HG03378 (cell line): ENCODE measurements around the gene HSPA12B.

Source experiments
- ATAC-seq: cut with Tn5 transposase; IDR thresholded peaks from one replicate; pipeline ENCODE4 v1.9.1; 2021; ENCODE audit warnings: mild to moderate bottlenecking, moderate library complexity; ENCODE audit not compliant: unreplicated experiment

The HSPA12B gene

DNA sequence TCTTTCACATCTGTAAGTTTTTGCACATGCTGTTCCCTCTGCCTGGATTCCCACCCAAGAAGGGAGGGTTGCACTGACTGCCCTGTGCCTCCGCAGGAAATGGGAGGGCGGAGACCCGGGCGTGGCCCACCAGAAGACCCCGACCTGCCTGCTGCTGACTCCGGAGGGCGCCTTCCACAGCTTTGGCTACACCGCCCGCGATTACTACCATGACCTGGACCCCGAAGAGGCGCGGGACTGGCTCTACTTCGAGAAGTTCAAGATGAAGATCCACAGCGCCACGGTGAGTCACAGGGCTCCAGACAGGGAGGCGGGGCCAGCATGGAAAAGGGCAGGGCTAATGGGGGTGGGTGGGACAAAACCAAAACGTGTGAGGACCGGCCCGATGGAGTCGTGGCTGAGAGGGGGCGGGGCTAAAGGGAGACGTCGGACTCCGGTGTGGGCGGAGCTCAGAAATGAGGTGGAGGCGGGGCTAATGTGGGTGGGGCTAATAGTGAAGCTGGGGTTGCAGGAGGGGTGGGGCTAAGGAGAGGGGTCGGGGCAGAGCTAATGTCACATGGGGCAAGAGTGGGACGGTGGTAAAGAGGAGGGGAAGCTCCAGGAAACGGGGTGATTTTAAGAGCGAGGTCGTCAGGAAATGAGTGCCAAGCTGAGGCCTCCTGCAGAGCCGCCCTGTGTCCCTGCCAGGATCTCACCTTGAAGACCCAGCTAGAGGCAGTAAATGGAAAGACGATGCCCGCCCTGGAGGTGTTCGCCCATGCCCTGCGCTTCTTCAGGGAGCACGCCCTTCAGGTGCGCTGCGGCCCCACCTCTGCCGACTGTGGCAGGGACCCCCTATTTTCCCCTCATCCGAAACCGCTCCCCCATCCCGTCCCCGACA, 12.6 kb downstream of the HSPA12B start:
- ATAC-seq = no peak

DNA sequence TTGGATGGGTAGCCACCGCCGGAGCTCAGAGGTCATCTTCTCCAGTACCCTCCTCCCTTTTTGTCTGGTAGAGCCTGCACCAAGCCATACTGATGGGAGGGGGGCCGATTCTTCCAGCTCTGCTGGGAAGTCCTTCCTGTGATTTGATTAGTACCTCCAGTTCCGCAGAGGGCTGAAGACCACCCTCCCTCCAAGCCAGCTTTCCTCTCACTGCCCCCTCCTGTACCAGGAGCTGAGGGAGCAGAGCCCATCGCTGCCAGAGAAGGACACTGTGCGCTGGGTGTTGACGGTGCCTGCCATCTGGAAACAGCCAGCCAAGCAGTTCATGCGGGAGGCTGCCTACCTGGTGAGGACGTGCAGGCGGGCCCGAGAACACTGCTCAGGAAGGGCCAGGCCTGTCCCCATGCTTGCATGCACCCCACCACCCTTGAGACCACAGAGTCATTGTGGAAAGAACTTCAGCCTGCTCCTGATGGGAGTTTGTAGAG, 13.2 kb downstream of the HSPA12B start:
- no peak for ATAC-seq

DNA sequence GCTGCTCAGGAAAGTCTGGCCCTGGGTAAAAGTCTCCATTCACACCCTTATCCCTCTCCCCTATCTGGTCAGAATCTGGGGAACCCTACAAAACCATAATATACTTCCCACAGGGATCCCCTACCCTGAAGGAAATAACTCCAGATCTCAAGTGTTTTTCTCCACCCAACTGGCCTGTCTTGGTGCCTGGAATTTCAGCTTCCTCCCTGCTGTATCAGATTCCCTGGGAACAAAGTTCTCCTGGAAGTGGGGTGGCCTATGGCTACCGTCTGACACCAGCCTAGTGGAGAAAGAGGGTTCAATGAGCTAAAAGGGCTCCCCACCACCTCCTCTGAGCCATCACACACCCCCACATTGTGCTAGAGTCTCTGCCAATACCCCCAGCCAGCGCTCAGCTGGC, 15.0 kb downstream of the HSPA12B start:
- ATAC-seq = no peak

DNA sequence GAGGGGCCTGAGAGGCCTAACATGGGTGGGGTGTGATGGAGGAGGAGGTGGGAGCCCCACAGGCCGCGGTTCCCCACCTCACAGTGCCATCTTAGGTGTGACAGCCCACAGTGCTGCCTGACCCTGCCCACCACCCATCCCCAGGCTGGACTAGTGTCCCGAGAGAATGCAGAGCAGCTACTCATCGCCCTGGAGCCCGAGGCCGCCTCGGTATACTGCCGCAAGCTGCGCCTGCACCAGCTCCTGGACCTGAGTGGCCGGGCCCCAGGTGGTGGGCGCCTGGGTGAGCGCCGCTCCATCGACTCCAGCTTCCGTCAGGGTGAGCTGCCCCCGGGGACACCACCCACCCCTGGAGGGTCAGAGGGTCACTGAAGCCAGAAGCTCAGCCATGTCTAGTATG, 15.6 kb downstream of the HSPA12B start:
- no peak for ATAC-seq

DNA sequence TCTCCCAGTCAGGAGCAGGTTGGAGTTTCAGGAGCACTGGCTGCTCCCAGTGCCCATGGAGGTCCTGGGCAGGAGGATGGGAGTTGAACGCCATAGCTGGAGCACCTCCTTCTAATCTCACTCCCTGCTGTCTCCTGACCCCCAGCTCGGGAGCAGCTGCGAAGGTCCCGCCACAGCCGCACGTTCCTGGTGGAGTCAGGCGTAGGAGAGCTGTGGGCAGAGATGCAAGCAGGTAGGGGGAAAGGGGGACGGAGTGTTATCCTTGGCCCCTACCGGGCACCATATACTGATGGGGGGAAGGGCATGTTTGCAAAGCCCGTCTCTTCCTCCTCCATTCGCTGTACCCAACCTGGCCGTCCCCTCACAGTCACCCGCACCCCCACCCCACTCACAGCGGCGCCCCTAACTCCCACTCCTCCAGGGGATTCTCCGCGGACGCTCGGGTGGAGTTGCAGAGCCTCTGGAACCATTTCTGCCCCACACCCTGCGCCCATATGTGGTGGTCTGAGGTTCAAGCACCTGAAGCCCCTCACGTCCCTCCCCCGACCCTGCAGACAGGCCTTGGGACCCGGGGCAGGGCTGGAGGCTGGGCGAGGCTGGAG, 16.7 kb downstream of the HSPA12B start:
- ATAC-seq = no peak

DNA sequence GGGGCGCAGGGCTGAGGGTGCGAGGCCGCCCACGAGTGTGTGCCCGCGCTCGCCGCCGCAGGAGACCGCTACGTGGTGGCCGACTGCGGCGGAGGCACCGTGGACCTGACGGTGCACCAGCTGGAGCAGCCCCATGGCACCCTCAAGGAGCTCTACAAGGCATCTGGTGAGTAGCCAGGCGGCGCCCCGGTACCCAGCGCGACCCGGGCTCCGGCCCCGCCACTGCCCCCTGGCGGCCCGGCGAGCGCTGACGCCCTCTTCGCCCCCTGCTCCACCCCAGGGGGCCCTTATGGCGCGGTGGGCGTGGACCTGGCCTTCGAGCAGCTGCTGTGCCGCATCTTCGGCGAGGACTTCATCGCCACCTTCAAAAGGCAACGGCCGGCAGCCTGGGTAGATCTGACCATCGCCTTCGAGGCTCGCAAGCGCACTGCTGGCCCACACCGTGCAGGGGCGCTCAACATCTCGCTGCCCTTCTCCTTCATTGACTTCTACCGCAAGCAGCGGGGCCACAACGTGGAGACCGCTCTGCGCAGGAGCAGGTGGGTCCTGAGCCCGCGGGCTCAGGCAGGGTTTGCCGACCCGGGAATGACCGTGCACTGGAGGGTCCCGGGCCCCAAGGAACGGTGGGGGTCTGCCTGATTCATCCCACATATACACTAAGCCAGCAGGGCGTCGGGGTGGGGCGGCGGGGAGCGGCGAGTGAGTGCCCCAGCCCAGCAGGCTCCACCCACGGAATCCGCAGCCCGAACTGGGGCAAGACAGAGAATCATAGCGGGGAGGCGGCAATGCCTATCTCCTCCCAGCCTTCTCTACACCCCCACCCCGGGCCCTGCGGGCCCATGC, 17.4 kb downstream of the HSPA12B start:
- no peak for ATAC-seq

DNA sequence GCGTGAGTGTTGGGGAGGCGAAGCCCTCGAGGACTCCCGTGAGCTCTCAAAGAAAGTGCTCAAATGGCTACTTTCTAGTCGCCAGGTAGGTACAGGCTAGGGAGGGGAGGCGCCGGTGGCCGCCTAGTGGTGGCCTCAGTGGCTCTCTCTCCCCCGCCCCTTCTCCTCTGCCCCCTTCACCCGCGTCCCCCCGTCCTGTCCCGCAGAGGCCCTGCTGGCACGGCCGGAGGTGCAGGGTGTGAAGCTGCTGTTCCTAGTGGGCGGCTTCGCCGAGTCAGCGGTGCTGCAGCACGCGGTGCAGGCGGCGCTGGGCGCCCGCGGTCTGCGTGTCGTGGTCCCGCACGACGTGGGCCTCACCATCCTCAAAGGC, 18.8 kb downstream of the HSPA12B start:
- ATAC-seq = no peak

DNA sequence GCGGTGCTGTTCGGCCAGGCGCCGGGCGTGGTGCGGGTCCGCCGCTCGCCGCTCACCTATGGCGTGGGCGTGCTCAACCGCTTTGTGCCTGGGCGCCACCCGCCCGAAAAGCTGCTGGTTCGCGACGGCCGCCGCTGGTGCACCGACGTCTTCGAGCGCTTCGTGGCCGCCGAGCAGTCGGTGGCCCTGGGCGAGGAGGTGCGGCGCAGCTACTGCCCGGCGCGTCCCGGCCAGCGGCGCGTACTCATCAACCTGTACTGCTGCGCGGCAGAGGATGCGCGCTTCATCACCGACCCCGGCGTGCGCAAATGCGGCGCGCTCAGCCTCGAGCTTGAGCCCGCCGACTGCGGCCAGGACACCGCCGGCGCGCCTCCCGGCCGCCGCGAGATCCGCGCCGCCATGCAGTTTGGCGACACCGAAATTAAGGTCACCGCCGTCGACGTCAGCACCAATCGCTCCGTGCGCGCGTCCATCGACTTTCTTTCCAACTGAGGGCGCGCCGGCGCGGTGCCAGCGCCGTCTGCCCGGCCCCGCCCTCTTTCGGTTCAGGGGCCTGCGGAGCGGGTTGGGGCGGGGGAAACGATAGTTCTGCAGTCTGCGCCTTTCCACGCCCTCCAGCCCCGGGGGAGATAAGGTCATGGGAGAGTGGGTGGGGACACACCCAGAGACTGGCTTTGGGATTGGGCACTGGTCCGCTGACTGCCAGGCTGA, 19.3 kb downstream of the HSPA12B start:
- ATAC-seq = no peak

DNA sequence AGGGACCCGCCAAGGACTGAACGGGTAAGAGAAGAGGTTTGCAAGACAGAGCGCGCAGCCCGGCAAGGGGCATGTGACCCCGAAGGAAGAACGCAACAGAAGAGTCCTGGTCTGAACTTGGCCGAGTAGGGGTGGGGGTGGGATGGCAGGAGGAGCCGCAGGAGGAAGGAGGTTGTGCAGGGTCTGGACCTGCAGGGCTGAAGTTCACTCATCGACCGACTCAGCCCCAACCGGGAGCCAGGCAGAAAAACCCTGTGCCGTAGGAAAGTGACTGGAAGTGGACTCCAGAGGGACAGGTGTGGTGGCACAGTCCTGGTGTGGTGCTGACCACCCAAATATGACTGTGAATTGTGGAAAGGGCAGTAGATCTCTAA, 19.9 kb downstream of the HSPA12B start:
- no peak for ATAC-seq

DNA sequence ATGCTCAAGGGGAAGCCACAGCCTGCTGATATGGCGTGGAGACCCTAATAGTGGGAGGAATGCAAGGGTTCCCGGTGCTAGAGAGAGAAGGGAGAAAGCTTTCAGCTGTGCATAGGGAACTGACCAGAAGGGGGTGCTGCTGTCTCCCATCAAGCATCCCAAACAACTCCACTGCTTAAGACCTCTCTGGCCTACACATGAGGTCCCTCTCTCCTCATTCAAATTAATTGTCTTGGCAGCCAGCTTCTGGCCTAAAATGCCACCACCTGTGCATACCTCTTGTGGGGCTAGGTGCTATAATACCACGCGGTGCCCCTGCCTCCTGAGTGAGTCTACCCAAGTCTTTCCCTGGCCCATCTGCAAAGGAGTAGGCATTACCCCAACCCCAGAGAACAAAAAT, 20.6 kb downstream of the HSPA12B start:
- ATAC-seq = no peak

DNA sequence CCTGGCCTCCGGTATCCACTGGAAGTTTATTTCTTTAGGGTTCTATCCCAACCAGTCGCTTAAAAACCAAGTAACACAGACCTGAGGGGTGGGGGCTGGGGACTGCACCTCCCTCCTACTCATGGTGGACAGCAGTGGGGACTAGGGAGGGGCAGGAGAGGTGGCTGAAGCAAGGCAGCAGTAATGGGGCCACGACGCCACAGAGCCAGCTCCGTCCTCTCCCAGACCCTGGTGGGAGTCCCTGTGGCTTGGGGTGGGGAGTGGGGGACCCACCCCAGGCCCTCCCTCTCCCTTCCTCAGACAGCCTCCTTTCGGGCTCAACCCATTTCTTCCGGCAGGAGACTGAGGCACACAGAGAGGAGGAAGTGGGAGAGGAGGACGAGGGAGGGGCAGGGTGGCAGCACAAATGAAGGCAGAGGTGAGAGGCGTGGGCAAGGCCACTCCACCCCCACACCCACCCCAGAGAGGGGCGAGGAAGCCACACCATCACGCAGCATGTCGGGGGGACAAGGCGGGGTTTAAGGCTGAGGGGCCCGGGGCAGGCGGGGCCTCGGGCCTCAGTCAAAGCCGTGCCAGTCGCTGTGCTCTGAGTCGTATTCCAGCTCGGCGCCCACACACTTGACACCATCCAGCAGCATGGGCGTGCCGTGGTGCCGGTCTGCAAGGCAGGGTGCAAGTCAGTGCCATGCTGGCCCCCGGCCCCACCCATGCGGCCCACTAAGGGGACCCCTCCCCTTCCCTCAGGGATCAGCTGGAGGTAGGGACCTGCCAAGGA, 21.2 kb downstream of the HSPA12B start:
- no peak for ATAC-seq

DNA sequence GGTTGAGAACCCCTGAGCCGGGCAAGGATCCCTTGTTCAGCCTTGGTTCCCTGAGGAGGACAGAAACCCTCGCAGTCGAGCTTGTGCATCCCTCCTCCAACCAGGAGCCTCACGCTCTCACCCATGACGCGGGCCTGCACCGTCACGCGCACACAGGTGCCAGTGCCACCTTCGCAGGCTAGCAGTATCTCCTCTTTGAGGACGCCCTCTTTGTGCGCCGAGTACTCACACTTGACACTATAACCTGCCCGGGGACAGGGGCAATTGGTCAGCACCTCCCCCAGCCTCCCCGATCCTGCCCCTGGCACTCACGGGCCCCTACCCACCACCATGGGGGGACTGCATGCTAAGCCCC, 21.8 kb downstream of the HSPA12B start:
- ATAC-seq = no peak

DNA sequence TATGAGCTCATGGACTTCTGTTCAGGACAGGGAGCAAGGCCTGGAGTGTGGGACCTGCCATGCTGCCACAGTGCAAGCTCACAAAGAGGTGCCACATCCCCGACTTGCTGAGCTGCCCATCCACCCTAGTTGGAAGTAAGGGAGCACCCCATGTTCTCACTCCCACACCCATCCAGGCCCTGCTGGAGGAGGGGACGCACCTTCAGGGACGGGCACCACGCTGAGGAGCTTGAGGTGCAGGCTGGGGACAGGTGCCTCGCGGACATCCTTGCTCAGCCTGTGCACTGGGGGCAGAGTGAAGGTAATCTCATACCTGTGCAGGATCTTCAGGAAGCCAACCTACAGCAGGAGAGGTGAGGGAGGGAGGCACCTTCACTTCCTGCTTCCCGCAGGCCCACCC, 22.8 kb downstream of the HSPA12B start:
- ATAC-seq = no peak

DNA sequence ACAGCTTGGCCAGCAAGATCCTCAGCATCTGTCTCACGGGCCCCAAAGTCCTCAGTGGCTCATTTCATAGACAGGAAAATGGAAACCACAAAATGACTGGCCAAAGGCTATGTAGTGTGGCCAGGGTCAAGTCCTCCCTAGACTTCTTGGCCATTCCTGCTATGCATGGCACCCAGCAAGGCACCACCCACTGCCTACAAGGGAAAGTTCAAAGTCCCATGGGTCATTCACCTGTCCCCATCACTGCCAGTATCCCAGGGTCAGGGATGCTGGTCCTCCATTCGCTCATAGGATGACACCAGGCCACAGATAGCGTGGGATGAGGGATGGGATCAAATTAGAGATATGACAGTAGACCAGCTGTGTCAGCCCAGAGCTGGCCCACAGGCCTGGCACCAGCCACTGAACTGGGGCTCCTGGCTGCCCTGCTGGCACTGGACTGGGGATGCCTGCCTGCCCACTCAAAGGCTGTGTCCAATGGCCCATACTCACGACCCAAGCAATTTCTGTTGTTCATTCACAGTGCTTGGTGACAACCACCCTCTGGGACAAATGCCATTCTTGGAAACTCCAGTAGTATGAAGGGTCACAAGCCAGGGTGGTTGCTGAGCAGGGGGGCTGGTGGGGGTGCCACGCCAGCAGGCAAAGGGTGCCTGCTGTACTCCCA, 23.5 kb downstream of the HSPA12B start:
- ATAC-seq = no peak

DNA sequence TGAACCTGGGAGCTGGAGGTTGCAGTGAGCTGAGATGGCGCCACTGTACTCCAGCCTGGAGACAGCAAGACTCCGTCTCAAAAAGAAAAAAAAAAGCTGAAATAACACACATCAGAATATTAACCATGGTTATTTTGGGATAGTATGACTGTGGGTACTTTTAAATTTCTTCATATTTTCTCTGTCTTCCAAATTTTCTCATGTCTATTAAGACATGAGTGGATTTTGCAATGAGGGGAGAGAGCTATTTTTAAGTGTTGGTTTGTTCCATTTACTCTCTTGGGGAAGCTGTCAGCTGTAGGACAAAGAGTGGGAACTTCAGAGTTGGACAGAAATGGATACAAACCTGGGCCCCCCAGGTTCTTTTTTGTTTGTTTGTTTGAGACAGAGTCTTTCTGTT, 24.8 kb downstream of the HSPA12B start:
- no peak for ATAC-seq

DNA sequence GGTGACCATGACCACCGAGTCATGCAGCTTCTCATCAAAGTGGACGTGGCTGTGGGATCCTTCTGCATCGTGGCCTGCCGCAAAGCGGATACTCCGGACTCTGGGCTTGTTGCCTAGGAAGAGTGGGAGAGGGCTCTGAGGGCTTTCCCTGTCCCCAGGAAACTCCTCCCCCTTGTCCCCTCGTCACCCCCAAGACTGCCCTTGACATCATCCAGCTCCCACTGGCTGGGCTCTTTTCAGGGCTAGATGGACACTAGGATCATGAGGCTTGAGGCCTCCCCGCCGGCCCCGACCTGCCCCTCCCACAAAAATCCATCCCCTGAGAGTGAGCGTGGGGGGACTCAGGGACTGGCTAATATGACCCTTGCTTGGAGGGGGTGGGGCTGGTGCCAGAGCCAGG, 26.1 kb downstream of the HSPA12B start:
- no peak for ATAC-seq

DNA sequence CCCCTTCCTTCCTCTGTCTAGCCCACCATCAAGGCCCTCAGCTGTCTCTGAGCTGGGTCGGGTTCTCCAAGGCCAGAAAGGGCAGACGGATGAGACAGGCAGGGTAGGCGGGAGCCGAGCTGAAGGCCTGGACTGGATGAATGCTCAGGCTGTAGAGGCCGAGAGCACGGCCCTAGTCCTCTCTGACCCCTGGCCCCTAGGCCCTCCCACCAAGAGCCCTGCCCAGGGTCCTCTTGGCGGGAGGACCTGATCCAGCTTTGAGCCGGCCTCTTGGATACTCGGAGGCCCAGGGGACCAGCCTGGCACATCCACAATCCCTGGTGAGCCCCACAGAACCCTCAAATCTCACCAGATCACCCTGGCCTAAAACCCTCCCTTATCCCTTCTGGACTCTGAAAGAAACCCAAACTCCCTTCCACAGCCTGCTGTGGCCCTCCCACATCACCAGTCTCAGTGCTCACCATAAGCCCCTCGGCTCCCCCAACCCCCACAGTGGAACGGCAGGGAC, 26.9 kb downstream of the HSPA12B start:
- ATAC-seq = no peak

DNA sequence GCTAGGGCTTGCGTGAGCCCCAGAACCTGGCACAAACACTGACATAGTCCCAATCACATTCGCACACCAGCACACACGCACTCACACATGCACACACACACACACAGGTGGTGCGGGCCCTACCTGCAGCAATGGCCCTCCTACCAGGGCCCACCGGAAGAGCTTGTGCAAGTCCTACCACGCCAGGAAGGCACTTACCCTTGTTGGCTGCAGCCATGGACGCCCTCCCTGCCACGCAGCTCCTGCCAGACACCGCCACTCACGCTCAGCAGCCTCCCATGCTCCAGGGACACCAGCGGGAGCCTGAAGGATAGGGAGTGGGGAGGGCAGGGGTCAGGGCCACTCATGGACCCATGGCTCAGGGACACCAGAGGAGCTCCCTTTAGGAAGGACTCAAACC, 27.4 kb downstream of the HSPA12B start:
- no peak for ATAC-seq

DNA sequence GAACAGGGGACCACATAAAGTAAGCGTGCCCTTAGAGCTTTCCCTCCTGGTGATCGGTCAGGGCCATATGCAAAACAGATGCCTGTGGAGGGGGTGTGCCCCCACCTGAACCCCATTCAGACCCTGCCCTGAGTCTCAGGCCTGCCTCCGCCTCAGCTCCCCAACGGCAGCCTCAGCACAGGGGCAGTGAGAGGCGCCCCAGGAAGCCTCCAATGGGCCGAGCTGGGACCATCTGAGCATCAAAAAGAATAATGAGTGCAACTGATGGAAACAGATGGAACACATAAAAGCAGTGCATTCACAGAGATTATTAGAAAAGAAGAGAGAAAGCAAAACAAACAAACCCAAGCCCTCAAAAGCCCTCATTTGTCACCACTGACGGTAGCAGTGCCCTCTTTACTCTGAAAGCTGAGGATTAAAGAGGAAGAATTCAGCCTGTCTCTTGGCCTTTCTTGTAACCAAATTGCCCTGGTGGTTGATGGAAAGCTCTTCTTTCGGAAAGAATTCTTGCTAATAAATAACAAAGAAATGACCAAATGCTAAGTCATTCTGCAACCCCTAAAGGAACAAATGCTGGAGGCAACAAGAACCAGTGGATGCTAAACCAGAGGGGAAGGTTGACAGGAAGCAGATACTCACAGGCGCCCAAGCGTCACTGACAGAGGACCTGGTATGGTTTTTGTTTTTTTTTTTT, 28.3 kb downstream of the HSPA12B start:
- no peak for ATAC-seq
